NOMO-1 treated with DMSO at 0.1 percent for 48 hours (cell line): ENCODE measurements around the gene TBPL2.
A peak's percentile ranks its signal among the peaks of the same experiment; 100 is the strongest.
"Not testable (repeated sequence)": the region's sequence is repeated elsewhere in the genome, so short reads cannot be mapped to it uniquely, and the experiment has no call there.

ENCODE experiments used
- DNase-seq: peaks from one replicate; lab custom pipeline; 2025; ENCODE audit not compliant: unreplicated experiment; lab: John Stamatoyannopoulos, UW

TBPL2 gene

GRCh38 chr14:55446127-55446736, 5.8 kb upstream of the TBPL2 start:
- DNase-seq: peak; percentile 40

GRCh38 chr14:55441286-55441685, 870 bp upstream of the TBPL2 start:
- DNase-seq: no peak

GRCh38 chr14:55438066-55438683, 2.2 kb downstream of the TBPL2 start:
- peak; percentile 73 for DNase-seq

GRCh38 chr14:55436931-55437330, 3.5 kb downstream of the TBPL2 start:
- no peak for DNase-seq

- no peak for DNase-seq
Observed at GRCh38 chr14:55436519-55436918, 3.9 kb downstream of the TBPL2 start.

- no peak for DNase-seq
Observed at GRCh38 chr14:55434805-55435174, 5.6 kb downstream of the TBPL2 start.

- peak; percentile 19 for DNase-seq
Observed at GRCh38 chr14:55433880-55434804, 6.3 kb downstream of the TBPL2 start.

- DNase-seq: no peak
Observed at GRCh38 chr14:55432628-55433027, 7.8 kb downstream of the TBPL2 start.

GRCh38 chr14:55430024-55430690, 10.3 kb downstream of the TBPL2 start:
- DNase-seq: peak; percentile 43

- no peak for DNase-seq
Observed at GRCh38 chr14:55427439-55427838, 13.0 kb downstream of the TBPL2 start.

- no peak for DNase-seq
Observed at GRCh38 chr14:55426891-55427290, 13.5 kb downstream of the TBPL2 start.

GRCh38 chr14:55425091-55425490, 15.3 kb downstream of the TBPL2 start:
- no peak for DNase-seq

GRCh38 chr14:55423969-55424368, 16.4 kb downstream of the TBPL2 start:
- no peak for DNase-seq

- DNase-seq: not testable (repeated sequence)
Observed at GRCh38 chr14:55422338-55422737, 18.1 kb downstream of the TBPL2 start.

- no peak for DNase-seq
Observed at GRCh38 chr14:55419663-55420062, 20.8 kb downstream of the TBPL2 start.

- no peak for DNase-seq
Observed at GRCh38 chr14:55418411-55418810, 22.0 kb downstream of the TBPL2 start.

- DNase-seq: no peak
Observed at GRCh38 chr14:55417955-55418354, 22.5 kb downstream of the TBPL2 start.

- peak; percentile 19 for DNase-seq
Observed at GRCh38 chr14:55416866-55417265, 23.6 kb downstream of the TBPL2 start.

GRCh38 chr14:55414551-55414950, 25.9 kb downstream of the TBPL2 start:
- no peak for DNase-seq

GRCh38 chr14:55412676-55413075, 27.7 kb downstream of the TBPL2 start:
- no peak for DNase-seq
